Omental fat pad (tissue), 4 donors: ENCODE measurements around the gene WEE2. TPM values are rescaled to one million over a fixed set of nuclear protein-coding genes. Genes with fewer than 3 reads are reported as not detected.
A peak's percentile ranks its signal among the peaks of the same experiment; 100 is the strongest.

Experiments
- ATAC-seq: fragments of 150-250 bp; one replicate; pipeline ENCODE4 v1.9.1; 2016; ENCODE audit warnings: mild to moderate bottlenecking, moderate library complexity; ENCODE audit not compliant: low FRiP score
- DNase-seq: peaks from one replicate; pipeline ENCODE4 v3.0.0-alpha.2; 2019; ENCODE audit warnings: low spot score
- total RNA-seq, 4 donors: library from RNA; depleted of rRNA; stranded (reverse); fragments of >200 nt; gene quantifications; one replicate each; pipeline ENCODE4 v1.1.0, GENCODE V29; 2016
- TF ChIP-seq, protein P1 (sequence below), 3 donors: fragments of 450-650 bp; IDR thresholded peaks; one replicate each; pipeline ENCODE4 v1.5.1; 2016 to 2017; ENCODE audit warnings: antibody characterized with exemption in 3 of 3, mild to moderate bottlenecking in 3 of 3, moderate library complexity in 2 of 3

Gene WEE2
- total RNA-seq, 4 donors from 2014 or later, result 0.79 TPM; not detected in 3

DNA sequence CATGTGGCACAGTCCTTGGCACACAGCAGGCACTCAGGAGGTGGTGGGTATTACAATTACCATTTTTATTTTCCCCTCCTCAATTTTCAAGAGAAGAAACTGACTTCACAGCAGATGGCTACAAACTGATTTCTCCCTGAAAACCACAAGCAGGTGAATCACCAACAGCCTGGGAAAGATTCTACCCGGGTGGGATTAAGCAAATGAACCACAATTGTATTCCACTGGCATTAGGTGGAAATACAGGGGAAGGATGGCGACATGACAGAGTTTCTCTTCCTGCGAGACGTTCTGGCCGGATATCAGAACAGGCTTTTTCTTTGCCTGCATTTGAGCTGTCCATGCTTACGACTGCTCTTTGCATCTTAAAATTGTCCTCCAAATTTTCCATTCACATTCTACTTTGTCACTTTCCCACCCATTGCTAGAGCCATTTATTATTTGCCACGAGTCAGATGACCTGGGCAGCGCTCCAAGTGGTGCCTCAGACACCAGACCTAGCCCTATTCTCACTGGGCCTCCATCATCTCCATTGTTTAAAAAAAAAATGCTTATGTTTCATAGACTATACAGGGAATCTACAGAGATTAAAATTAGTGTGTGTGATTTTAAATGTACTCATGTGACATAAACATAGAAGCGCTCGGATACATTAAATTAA is 10.8 kb upstream of the WEE2 start:
- ATAC-seq, result no peak
- TF ChIP-seq, protein P1, sequence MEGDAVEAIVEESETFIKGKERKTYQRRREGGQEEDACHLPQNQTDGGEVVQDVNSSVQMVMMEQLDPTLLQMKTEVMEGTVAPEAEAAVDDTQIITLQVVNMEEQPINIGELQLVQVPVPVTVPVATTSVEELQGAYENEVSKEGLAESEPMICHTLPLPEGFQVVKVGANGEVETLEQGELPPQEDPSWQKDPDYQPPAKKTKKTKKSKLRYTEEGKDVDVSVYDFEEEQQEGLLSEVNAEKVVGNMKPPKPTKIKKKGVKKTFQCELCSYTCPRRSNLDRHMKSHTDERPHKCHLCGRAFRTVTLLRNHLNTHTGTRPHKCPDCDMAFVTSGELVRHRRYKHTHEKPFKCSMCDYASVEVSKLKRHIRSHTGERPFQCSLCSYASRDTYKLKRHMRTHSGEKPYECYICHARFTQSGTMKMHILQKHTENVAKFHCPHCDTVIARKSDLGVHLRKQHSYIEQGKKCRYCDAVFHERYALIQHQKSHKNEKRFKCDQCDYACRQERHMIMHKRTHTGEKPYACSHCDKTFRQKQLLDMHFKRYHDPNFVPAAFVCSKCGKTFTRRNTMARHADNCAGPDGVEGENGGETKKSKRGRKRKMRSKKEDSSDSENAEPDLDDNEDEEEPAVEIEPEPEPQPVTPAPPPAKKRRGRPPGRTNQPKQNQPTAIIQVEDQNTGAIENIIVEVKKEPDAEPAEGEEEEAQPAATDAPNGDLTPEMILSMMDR (IDR thresholded peaks at IDR 0.05), result no peak
- no peak for DNase-seq

DNA sequence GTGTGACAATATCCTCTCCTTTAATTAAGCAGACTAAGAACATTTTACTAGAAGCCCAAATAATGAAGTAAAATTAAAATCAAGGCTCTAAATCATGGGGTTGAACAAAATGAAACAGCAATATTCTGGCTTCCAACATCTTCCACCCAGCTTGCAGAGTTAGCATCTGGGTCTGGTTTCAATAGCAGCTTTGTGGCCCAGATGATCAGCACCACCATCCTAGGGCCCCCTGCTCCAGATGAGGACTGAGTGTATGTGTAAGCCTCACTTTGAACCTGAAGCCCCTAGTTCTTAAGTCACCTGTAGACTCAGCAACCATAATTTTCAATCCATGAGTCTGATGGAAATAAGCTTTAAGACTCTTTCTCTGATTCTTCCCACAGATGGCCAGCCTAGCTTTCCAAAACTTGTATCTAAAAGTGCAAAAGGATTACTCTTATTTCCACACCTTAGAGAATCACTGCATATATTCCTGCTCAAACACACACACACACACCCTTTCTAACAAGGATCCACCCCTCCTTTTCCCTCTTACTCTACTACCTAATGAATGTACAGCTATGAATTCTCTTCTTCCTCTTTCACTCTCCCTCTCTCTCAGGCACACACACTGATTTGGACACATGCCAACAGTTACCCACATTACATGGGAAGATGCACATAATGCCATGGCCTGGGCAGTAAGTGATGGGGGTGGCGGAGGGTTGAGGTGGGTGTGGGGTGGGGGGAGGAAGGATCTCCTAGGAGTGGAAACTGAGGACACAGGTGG is 9.7 kb upstream of the WEE2 start:
- TF ChIP-seq, protein P1 (IDR thresholded peaks at IDR 0.05), result no peak
- no peak for DNase-seq
- ATAC-seq, result no peak

DNA sequence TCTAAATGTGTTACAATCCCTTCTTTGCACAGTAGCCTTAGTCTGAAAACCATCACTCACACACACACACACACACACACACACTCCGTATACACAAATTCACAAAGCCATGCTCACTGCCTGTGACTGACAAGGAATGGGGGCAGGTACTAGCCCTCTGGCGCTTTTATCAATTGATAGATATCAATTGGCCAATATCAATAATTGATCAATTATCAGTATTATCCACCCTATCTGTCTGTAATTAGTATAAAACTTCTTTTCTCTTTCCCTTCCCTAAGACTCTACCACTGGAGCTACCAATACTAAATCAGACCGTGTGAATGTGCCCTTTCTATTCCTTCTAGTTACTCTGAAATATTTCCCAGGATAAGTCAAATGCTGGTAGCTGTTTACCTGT is 8.3 kb upstream of the WEE2 start:
- ATAC-seq (no peak), DNase-seq (no peak)
- TF ChIP-seq, protein P1 (IDR thresholded peaks at IDR 0.05), result no peak

DNA sequence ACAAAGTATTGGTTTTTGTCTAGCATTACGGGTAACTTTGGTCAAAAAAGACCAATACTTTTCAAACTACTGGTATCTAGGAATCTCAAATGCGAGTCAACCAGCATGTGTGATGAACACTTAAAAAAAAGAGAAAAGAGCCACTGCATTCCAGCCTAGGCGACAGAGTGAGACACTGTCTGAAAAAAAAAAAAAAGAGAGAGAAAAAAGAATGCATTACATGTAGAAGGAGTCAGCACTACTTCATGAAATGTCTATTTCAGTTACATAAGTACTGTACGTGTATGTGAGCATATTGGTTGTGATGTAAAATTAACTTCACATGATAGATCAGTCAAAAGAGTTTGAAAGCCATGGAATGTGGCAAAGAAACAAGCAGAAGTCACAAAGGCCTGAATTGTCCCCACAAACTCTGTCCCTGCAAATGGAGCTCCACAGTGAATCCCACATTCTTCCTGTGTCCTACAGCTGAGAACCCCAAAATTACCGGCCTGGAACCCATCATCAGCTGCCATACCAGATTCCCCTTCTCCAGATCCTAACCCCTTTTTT is 7.8 kb upstream of the WEE2 start:
- TF ChIP-seq, protein P1 (IDR thresholded peaks at IDR 0.05), result no peak
- DNase-seq, result no peak
- ATAC-seq, result no peak

DNA sequence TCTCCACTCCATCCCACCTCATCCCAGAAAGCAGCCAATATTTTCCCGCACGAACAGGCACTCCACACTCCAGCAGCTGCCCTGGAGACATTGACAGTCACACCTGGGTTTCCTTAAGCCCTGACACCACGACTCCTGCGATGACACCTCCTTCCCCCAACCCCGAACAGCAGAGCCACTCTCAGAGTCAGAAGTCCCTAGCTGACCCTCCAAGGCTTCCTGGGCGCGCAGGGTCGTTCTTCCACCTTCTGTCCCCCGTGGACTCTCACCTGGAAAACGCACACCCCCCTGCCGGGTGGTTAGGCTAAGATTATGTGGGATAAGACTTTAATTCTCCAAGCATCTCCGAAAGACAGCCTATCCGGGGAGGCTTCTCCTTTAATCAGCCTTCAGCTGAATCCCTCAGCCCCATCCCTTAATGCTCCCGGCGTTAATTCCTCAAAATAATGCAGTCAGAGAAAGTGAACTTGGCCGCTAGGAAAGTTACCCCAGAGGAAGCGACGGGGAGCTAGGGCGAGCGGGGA is 7.2 kb upstream of the WEE2 start:
- DNase-seq, result no peak
- peak; percentile 12 for ATAC-seq
- TF ChIP-seq, protein P1 (IDR thresholded peaks at IDR 0.05), result no peak

DNA sequence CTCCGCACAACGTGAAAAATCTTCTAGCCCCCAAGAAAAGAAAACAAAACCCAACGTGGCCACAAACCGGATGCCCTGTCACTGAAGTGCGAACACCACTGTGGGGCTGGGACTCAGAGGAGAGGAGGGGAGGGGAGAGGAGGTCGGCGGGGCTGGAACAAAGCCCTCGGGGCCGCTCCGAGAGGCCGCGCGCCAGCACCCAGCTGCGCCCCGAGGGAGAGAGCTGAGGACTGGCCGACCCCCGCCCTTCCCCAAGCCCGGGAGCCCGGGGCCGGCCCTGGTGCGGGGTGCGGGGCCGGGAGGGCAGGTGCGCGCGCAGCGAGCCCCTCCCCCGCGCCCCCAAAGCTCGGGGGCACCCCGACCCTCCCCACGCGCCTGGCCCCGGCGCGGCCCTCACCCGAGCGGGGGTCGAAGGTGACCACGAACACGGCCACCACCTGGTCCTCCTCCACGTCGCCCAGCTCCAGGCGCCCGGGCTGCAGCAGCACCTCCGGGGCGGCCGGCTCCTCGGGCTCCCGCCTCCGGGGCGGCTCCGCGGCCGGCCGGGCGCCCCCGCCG is 6.6 kb upstream of the WEE2 start:
- DNase-seq (no peak), ATAC-seq (peak; percentile 71)

More for the DNA sequence above, 6.6 kb upstream of the WEE2 start:
- TF ChIP-seq, protein P1 (IDR thresholded peaks at IDR 0.05), result no peak
